ENCODE results near the gene COPS8. TPM values are rescaled to one million over a fixed set of nuclear protein-coding genes. Genes with fewer than 3 reads are reported as not detected.

Gene COPS8
- total RNA-seq = 10 to 100 TPM; 27.6 to 49.4 (median 30.2) TPM
- total RNA-seq (2013) = 39.9 TPM
- 35.1 to 77.9 (median 51.0) reads per million in 29 experiments for total RNA-seq

- WGBS (ENCODE audit: insufficient coverage) = under 1% methylated on average over 75 of the region's 86 CpGs
- ATAC-seq (replicated peaks in 1 of 4) (peak; percentile 99 to 100 (median 99)), DNase-seq (peak; percentile 81 to 94 (median 87))
- H3K9me3 Mint-ChIP-seq = no peaks in the 10 kb centered on the region
- peak within 1 kb of the TSS; percentile 75 for H3K27ac ChIP-seq (ENCODE audit: low read length)
- peak within 1 kb of the TSS; percentile 96 to 99 for H3K27ac Mint-ChIP-seq
- no peaks in the 10 kb centered on the region for H3K27me3 Mint-ChIP-seq
- H3K36me3 ChIP-seq (ENCODE audit: control insufficient read depth in 2 of 2, extremely low read depth in 1 of 2, insufficient read depth in 1 of 2, low read length in 1 of 2) = peaks cover 0 to 5% of the 10 kb centered on the region in 2 donors
- H3K4me1 Mint-ChIP-seq = peaks cover 26 to 46% (median 37%) of the 10 kb centered on the region in 3 donors
- H3K4me3 ChIP-seq (ENCODE audit: control insufficient read depth in 1 of 2, extremely low read depth in 1 of 2, low read length in 1 of 2) = peak within 1 kb of the TSS; percentile 81 to 95
- peak within 1 kb of the TSS; percentile 97 to 99 (median 98) for H3K4me3 Mint-ChIP-seq
- H3K9me3 ChIP-seq = no peaks in the 10 kb centered on the region
- no peaks in the 10 kb centered on the region for H3K27me3 ChIP-seq (replicated peaks in 1 of 2; ENCODE audit: control insufficient read depth in 2 of 2, extremely low read depth in 1 of 2, insufficient read depth in 2 of 2, low read length in 1 of 2)
- H3K36me3 Mint-ChIP-seq = peaks cover 4% of the 10 kb centered on the region
- POLR2A ChIA-PET = interaction anchor here (0.6 to 1.1 kb wide), 5 partner anchors 18 to 975 kb away, joined by 3 to 4 read pairs (median 3); partner anchors contain the start of gene SCLY (in 1 of the 2)
- H3K4me1 ChIP-seq (ENCODE audit: control insufficient read depth in 1 of 2, extremely low read depth in 1 of 2, insufficient read depth in 2 of 2, low read length in 2 of 2) = peaks cover 7 to 12% of the 10 kb centered on the region in 2 experiments
- CTCF ChIA-PET = interaction anchor here (0.6 to 2.2 kb wide), 10 partner anchors 8 to 1136 kb away, joined by 3 to 11 read pairs (median 3); partner anchors contain the start of gene ACKR3 (in 1 of the 2)
Measured at GRCh38 chr2:237085248-237086221, at the start of gene COPS8. Gene COPS8 (plus strand): TSS chr2:237085889. CDS start chr2:237085965, 76 bp downstream.

GRCh38 chr2:237039301-237040031 lies 46.2 kb upstream of the COPS8 start:
- H3K9me3 ChIP-seq = no peaks in the 10 kb centered on the region
- DNase-seq (no peak), ATAC-seq (replicated peaks in 1 of 4) (no peak)
- H3K4me3 ChIP-seq (ENCODE audit: control insufficient read depth in 1 of 2, extremely low read depth in 1 of 2, low read length in 1 of 2) = no peak overlapping the region
- ChIA-PET CTCF (interaction anchor here in 1 of 2 donors (0.5 kb wide), 1 partner anchor 9 kb away, joined by 3 read pairs; no protein-coding TSS in a partner anchor), POLR2A (no interaction called here)
- Mint-ChIP-seq H3K36me3 (no peaks in the 10 kb centered on the region), H3K27me3 (peaks cover 9 to 10% of the 10 kb centered on the region in 2 donors), H3K4me1 (no peaks in the 10 kb centered on the region), H3K4me3 (no peak overlapping the region), H3K9me3 (no peaks in the 10 kb centered on the region), H3K27ac (no peak overlapping the region)
- H3K27ac ChIP-seq (ENCODE audit: low read length) = no peak overlapping the region
- WGBS (ENCODE audit: insufficient coverage) = 89% methylated on average over 5 of the region's 14 CpGs
- no peaks in the 10 kb centered on the region for H3K36me3 ChIP-seq (ENCODE audit: control insufficient read depth in 2 of 2, extremely low read depth in 1 of 2, insufficient read depth in 1 of 2, low read length in 1 of 2)
- H3K4me1 ChIP-seq (ENCODE audit: control insufficient read depth in 1 of 2, extremely low read depth in 1 of 2, insufficient read depth in 2 of 2, low read length in 2 of 2) = no peaks in the 10 kb centered on the region
- peaks cover 0 to 3% of the 10 kb centered on the region in 2 experiments for H3K27me3 ChIP-seq (replicated peaks in 1 of 2; ENCODE audit: control insufficient read depth in 2 of 2, extremely low read depth in 1 of 2, insufficient read depth in 2 of 2, low read length in 1 of 2)

- no peaks in the 10 kb centered on the region for H3K36me3 ChIP-seq (ENCODE audit: control insufficient read depth in 2 of 2, extremely low read depth in 1 of 2, insufficient read depth in 1 of 2, low read length in 1 of 2)
- no peaks in the 10 kb centered on the region for H3K9me3 Mint-ChIP-seq
- ATAC-seq (replicated peaks in 1 of 4) (no peak), DNase-seq (no peak)
- POLR2A ChIA-PET = no interaction called here
- no peak overlapping the region for H3K27ac ChIP-seq (ENCODE audit: low read length)
- H3K27ac Mint-ChIP-seq = no peak overlapping the region
- peaks cover 0 to 3% of the 10 kb centered on the region in 2 experiments for H3K27me3 ChIP-seq (replicated peaks in 1 of 2; ENCODE audit: control insufficient read depth in 2 of 2, extremely low read depth in 1 of 2, insufficient read depth in 2 of 2, low read length in 1 of 2)
- H3K4me3 ChIP-seq (ENCODE audit: control insufficient read depth in 1 of 2, extremely low read depth in 1 of 2, low read length in 1 of 2) = no peak overlapping the region
- H3K27me3 Mint-ChIP-seq = peaks cover 12 to 13% of the 10 kb centered on the region in 2 donors
- WGBS (ENCODE audit: insufficient coverage) = 86% methylated on average over 10 of the region's 11 CpGs
- H3K9me3 ChIP-seq = no peaks in the 10 kb centered on the region
- no peaks in the 10 kb centered on the region for H3K4me1 Mint-ChIP-seq
- H3K36me3 Mint-ChIP-seq = no peaks in the 10 kb centered on the region
- H3K4me3 Mint-ChIP-seq = no peak overlapping the region
- H3K4me1 ChIP-seq (ENCODE audit: control insufficient read depth in 1 of 2, extremely low read depth in 1 of 2, insufficient read depth in 2 of 2, low read length in 2 of 2) = no peaks in the 10 kb centered on the region
- CTCF ChIA-PET = no interaction called here
Measured at GRCh38 chr2:237041231-237041630, 44.5 kb upstream of the COPS8 start.

- Mint-ChIP-seq H3K27me3 (peaks cover 12 to 13% of the 10 kb centered on the region in 2 donors), H3K9me3 (no peaks in the 10 kb centered on the region), H3K27ac (no peak overlapping the region), H3K4me1 (no peaks in the 10 kb centered on the region), H3K4me3 (no peak overlapping the region), H3K36me3 (no peaks in the 10 kb centered on the region)
- Histone ChIP-seq H3K27ac (ENCODE audit: low read length) (no peak overlapping the region), H3K4me1 (ENCODE audit: control insufficient read depth in 1 of 2, extremely low read depth in 1 of 2, insufficient read depth in 2 of 2, low read length in 2 of 2) (no peaks in the 10 kb centered on the region), H3K36me3 (ENCODE audit: control insufficient read depth in 2 of 2, extremely low read depth in 1 of 2, insufficient read depth in 1 of 2, low read length in 1 of 2) (no peaks in the 10 kb centered on the region), H3K4me3 (ENCODE audit: control insufficient read depth in 1 of 2, extremely low read depth in 1 of 2, low read length in 1 of 2) (no peak overlapping the region), H3K9me3 (no peaks in the 10 kb centered on the region), H3K27me3 (replicated peaks in 1 of 2; ENCODE audit: control insufficient read depth in 2 of 2, extremely low read depth in 1 of 2, insufficient read depth in 2 of 2, low read length in 1 of 2) (peaks cover 0 to 3% of the 10 kb centered on the region in 2 experiments)
- ATAC-seq (replicated peaks in 1 of 4) = no peak
- DNase-seq = no peak
- POLR2A ChIA-PET = no interaction called here
- WGBS (ENCODE audit: insufficient coverage) = no CpG with 5 or more reads among the region's 1 CpG
- CTCF ChIA-PET = no interaction called here
Measured at GRCh38 chr2:237042101-237042500, 43.6 kb upstream of the COPS8 start.

- ATAC-seq (replicated peaks in 1 of 4) = no peak
- H3K27me3 Mint-ChIP-seq = peaks cover 12 to 13% of the 10 kb centered on the region in 2 donors
- WGBS (ENCODE audit: insufficient coverage) = no CpG with 5 or more reads among the region's 5 CpGs
- peaks cover 4% of the 10 kb centered on the region for H3K9me3 ChIP-seq
- peaks cover 4 to 11% (median 6%) of the 10 kb centered on the region in 3 donors for H3K9me3 Mint-ChIP-seq
- DNase-seq = no peak
- H3K4me3 Mint-ChIP-seq = no peak overlapping the region
- no peaks in the 10 kb centered on the region for H3K36me3 Mint-ChIP-seq
- no peaks in the 10 kb centered on the region for H3K4me1 ChIP-seq (ENCODE audit: control insufficient read depth in 1 of 2, extremely low read depth in 1 of 2, insufficient read depth in 2 of 2, low read length in 2 of 2)
- no peak overlapping the region for H3K27ac Mint-ChIP-seq
- POLR2A ChIA-PET = no interaction called here
- H3K36me3 ChIP-seq (ENCODE audit: control insufficient read depth in 2 of 2, extremely low read depth in 1 of 2, insufficient read depth in 1 of 2, low read length in 1 of 2) = no peaks in the 10 kb centered on the region
- H3K27me3 ChIP-seq (replicated peaks in 1 of 2; ENCODE audit: control insufficient read depth in 2 of 2, extremely low read depth in 1 of 2, insufficient read depth in 2 of 2, low read length in 1 of 2) = peaks cover 0 to 3% of the 10 kb centered on the region in 2 experiments
- no peak overlapping the region for H3K27ac ChIP-seq (ENCODE audit: low read length)
- no peaks in the 10 kb centered on the region for H3K4me1 Mint-ChIP-seq
- CTCF ChIA-PET = no interaction called here
- no peak overlapping the region for H3K4me3 ChIP-seq (ENCODE audit: control insufficient read depth in 1 of 2, extremely low read depth in 1 of 2, low read length in 1 of 2)
Measured at GRCh38 chr2:237043866-237044265, 41.8 kb upstream of the COPS8 start.

GRCh38 chr2:237044281-237044680 lies 41.4 kb upstream of the COPS8 start:
- no CpG with 5 or more reads among the region's 3 CpGs for WGBS (ENCODE audit: insufficient coverage)
- H3K27ac ChIP-seq (ENCODE audit: low read length) = no peak overlapping the region
- H3K4me1 ChIP-seq (ENCODE audit: control insufficient read depth in 1 of 2, extremely low read depth in 1 of 2, insufficient read depth in 2 of 2, low read length in 2 of 2) = no peaks in the 10 kb centered on the region
- CTCF ChIA-PET = no interaction called here
- H3K4me3 ChIP-seq (ENCODE audit: control insufficient read depth in 1 of 2, extremely low read depth in 1 of 2, low read length in 1 of 2) = no peak overlapping the region
- H3K27me3 ChIP-seq (replicated peaks in 1 of 2; ENCODE audit: control insufficient read depth in 2 of 2, extremely low read depth in 1 of 2, insufficient read depth in 2 of 2, low read length in 1 of 2) = peaks cover 0 to 3% of the 10 kb centered on the region in 2 experiments
- POLR2A ChIA-PET = no interaction called here
- H3K36me3 ChIP-seq (ENCODE audit: control insufficient read depth in 2 of 2, extremely low read depth in 1 of 2, insufficient read depth in 1 of 2, low read length in 1 of 2) = no peaks in the 10 kb centered on the region
- no peaks in the 10 kb centered on the region for H3K36me3 Mint-ChIP-seq
- H3K27me3 Mint-ChIP-seq = peaks cover 12 to 13% of the 10 kb centered on the region in 2 donors
- H3K9me3 Mint-ChIP-seq = peaks cover 4 to 15% (median 6%) of the 10 kb centered on the region in 3 donors
- DNase-seq (no peak), ATAC-seq (replicated peaks in 1 of 4) (no peak)
- H3K4me1 Mint-ChIP-seq = no peaks in the 10 kb centered on the region
- H3K9me3 ChIP-seq = peaks cover 4% of the 10 kb centered on the region
- no peak overlapping the region for H3K4me3 Mint-ChIP-seq
- H3K27ac Mint-ChIP-seq = no peak overlapping the region
